Peyer's patch (tissue), 4 donors: ENCODE data around the gene OTUB2.

Source experiments
- POLR2A ChIP-seq, 2 donors: fragments of 450-650 bp; IDR thresholded peaks; one replicate each; pipeline ENCODE4 v1.5.1; 2017; ENCODE audit warnings: antibody characterized with exemption in 2 of 2, mild to moderate bottlenecking in 2 of 2, moderate library complexity in 2 of 2
- TF ChIP-seq, protein P1 (sequence below), 6 experiments: fragments of 450-650 bp in 4 of 6; fragments of 200-600 bp in 2 of 6; sonication (generic) in 1 of 6; IDR thresholded peaks; one replicate each; pipeline ENCODE4 v1.5.1; 2017 to 2019; ENCODE audit warnings: antibody characterized with exemption in 6 of 6, mild to moderate bottlenecking in 3 of 6, moderate library complexity in 1 of 6

DNA sequence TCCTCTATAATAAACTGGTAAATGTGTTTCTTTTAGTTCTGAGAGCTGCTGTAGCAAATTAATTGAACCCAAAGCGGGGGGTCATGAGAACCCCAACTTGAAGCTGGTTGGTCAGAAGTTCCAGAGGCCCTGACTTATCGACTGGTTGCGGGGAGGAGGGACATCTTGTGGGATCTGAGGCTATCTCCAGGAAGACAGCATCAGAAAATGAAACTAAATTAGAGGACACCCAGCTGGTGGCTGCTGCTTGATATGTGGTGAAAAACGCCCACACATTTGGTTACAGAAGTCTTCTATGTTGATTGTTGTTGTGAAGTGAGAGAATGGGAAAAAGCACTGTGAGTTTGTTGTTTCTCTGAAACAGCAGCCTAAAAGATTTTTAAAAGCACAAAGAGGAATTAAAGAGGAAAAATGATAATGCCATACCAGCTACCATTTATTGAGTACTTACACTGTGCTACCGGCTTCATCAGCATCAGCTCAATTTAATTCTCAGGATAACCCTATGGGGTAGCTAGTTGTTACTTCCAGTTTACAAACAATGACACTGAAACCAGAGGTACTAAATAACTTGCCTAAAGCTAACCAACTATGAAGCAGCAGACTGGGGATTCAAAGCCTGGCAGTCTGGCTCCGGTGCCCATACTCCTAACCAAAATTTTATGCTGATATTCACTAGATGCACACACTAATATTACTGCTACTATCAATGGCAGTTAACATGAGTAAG is 30.6 kb downstream of the OTUB2 start:
- TF ChIP-seq, protein P1, sequence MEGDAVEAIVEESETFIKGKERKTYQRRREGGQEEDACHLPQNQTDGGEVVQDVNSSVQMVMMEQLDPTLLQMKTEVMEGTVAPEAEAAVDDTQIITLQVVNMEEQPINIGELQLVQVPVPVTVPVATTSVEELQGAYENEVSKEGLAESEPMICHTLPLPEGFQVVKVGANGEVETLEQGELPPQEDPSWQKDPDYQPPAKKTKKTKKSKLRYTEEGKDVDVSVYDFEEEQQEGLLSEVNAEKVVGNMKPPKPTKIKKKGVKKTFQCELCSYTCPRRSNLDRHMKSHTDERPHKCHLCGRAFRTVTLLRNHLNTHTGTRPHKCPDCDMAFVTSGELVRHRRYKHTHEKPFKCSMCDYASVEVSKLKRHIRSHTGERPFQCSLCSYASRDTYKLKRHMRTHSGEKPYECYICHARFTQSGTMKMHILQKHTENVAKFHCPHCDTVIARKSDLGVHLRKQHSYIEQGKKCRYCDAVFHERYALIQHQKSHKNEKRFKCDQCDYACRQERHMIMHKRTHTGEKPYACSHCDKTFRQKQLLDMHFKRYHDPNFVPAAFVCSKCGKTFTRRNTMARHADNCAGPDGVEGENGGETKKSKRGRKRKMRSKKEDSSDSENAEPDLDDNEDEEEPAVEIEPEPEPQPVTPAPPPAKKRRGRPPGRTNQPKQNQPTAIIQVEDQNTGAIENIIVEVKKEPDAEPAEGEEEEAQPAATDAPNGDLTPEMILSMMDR (IDR thresholded peaks at IDR 0.05): no peak
- TF ChIP-seq POLR2A (IDR thresholded peaks at IDR 0.05): no peak
